ENCODE results near the gene NHLH2.

GRCh38 chr1:115850937-115851336 lies 10.0 kb upstream of the NHLH2 start:
- TF ChIP-seq, protein P1, sequence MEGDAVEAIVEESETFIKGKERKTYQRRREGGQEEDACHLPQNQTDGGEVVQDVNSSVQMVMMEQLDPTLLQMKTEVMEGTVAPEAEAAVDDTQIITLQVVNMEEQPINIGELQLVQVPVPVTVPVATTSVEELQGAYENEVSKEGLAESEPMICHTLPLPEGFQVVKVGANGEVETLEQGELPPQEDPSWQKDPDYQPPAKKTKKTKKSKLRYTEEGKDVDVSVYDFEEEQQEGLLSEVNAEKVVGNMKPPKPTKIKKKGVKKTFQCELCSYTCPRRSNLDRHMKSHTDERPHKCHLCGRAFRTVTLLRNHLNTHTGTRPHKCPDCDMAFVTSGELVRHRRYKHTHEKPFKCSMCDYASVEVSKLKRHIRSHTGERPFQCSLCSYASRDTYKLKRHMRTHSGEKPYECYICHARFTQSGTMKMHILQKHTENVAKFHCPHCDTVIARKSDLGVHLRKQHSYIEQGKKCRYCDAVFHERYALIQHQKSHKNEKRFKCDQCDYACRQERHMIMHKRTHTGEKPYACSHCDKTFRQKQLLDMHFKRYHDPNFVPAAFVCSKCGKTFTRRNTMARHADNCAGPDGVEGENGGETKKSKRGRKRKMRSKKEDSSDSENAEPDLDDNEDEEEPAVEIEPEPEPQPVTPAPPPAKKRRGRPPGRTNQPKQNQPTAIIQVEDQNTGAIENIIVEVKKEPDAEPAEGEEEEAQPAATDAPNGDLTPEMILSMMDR (IDR thresholded peaks at IDR 0.05): no peak
- TF ChIP-seq POLR2A (IDR thresholded peaks at IDR 0.05): no peak
- no peak for TF ChIP-seq EP300 (IDR thresholded peaks at IDR 0.05)
